GM21423 (cell line): ENCODE data around the gene NDRG3.
A peak's percentile ranks its signal among the peaks of the same experiment; 100 is the strongest.
"Not testable (repeated sequence)": the region's sequence is repeated elsewhere in the genome, so short reads cannot be mapped to it uniquely, and the experiment has no call there.

Source experiments
- ATAC-seq: cut with Tn5 transposase; IDR thresholded peaks from one replicate; pipeline ENCODE4 v1.9.1; 2021; ENCODE audit warnings: mild to moderate bottlenecking, moderate library complexity; ENCODE audit not compliant: unreplicated experiment

NDRG3 gene

DNA sequence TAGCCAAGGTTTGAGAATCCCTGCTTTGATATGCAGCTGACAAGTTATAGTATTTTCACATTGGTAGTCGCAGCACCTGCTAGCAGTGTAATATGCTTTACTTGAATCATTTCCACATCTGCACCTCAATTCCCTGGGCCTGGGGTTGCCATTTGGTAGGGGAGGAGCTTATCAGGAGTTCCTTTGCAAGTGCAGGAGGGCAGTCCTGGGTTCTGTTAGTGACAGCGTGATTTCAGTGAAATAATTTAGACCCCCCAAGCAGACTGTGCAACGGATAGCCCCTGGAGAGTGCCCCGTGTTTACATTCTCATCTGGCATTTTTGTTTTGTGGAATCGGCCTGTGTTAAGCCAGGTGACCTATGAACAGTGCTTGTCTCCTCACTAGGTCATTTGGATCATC lies 134.3 kb downstream of the NDRG3 start:
- no peak for ATAC-seq

DNA sequence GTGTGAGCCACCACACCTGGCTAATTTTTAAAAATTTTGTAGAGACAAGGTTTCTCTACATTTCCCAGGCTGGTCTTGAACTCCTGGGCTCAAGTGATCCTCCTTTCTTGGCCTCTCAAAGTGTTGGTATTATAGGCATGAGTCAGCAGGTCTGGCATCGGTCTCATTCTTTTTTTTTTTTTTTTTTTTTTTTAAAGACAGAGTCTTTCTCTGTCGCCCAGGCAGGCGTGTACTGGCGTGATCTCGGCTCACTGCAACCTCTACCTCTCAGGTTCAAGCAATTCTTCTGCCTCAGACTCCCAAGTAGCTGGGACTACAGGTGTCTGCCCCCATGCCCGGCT lies 137.5 kb downstream of the NDRG3 start:
- ATAC-seq: not testable (repeated sequence)

DNA sequence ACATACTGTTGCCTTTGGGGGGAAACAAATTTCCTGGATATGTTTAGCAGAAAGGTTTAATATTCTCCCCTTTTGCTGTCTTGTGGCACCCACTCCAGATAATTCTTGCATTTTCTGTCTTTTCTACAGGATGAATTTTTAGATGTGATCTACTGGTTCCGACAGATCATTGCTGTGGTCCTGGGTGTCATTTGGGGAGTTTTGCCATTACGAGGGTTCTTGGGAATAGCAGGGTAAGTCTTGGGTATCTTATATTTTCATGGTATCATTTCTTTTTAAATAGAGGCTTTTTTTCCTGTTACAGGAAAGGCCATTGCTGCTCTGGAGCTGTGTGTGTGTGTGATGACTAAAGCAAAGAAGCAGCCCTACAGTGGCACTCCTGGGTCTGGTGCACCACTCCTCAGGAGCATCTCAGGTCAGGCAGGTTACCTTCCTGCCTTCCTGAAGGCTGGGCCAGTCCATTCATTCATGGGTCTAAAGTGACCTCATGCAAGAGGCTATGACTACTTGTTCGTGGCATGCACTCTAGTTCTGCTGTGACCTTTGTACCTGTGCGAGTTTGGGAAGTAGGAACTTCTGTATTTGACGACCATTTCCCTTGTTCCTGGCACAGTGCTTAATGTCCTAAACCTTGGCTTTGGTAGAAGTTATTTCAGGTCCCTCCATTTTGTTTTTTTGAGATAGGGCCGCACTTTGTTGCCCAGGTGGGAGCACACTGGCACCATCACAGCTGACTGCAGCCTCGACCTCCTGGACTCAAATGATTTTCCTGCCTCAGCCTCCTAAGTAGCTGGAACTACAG lies 138.1 kb downstream of the NDRG3 start:
- ATAC-seq: no peak

DNA sequence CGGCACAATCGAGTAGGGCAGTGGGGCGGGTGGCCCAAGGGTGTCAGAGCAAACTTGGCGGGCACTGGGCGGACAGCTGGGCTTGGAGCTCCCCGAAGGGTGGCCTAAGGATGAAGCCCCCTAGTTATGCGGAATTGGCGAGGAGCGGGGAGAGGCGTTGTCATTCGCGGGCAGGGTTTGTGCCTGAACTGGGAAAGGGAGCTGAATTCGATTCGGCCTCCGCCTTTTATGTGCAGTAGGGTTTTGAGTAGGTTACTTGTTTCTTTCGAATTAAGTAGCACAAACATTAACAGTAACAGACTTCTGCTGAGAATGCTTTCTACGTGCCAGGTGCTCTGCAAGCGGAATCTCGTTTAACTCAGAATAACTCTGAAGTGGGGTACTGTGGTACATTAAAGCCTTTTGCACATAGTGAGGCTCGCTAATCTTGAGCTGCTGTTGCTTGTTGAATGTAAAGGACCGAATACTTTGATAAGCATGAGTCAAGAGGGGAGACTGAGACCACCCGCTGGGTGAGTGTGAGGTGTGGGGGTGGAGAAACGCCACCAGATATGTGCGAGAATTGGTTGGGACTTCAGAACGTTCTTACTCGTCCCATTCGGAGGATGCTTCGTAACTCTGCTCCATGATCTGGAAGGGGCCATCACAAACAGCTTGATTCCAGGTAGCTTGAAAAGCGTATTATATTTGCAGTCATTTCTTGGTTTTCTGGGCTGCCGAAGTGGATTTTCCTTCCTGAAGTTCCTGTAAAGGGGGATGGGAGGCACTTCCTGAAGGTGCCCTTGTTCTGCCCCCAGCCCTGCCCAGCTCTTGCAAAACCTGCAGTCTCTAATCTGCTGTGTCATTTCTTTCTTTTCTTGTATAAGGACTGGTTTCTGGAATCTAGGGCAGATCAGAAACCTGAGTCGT lies 139.5 kb downstream of the NDRG3 start:
- no peak for ATAC-seq

DNA sequence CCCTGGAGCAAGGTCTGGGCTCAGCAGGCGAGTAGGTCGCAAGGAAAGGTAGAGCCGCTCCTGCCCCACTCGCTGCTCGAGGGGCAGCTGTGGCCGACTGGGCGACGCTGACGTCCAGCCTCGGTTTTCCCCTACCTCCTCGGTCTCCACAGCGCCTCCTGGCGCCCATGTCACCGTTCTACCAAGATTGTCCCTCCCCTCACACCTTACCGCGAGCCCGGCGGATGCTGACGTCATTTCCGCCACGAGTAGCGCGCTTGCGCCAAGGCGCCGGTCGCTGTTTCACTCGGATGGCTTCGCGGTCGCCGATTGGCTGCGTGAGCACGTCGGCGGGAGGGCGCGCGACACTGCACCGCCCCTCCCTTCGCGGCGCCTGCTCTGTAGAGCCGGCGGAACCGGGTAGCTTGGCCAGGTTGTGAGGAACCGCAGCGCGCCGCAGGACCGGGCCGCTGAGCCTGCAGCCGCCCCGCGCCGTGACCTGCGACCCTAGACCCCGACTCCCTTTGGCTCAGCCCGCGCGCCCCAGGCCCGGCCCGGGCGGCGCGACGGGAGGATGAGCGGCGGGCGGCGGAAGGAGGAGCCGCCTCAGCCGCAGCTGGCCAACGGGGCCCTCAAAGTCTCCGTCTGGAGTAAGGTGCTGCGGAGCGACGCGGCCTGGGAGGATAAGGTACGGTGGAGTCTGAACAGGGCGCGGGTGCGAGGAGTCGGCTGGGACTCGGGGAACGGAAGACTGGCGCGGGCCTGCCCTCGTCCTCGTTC lies 140.3 kb downstream of the NDRG3 start, which contains the start of gene RAB5IF:
Gene RAB5IF (plus strand): TSS at position 381 of the 759 bp plus-strand sequence. CDS start 173 bp downstream, at position 554.
- ATAC-seq: peak; percentile 82

DNA sequence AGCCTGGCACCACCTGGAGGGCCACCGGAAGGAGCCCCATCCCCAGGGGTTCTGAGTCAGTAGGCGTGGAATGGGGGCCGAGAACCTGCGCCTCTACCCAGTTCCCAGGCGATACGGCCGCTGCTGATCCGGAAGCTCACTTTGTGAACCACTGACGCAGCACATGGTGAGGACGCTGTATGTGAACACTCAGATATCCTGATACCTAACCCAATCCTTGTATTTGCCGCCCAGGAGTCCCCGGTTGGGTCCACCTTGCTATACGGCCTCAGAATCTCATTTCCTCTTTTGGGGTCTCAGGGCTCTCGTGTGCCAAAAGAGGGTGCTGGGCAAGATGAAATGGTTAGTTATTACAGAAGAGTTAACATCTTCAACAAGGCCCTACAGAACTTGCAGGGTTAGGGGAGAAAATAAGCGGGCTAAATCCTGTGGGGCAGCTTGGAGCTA lies 140.9 kb downstream of the NDRG3 start:
- peak; percentile 34 for ATAC-seq
